GM18519 (cell line): ENCODE data around the gene SYNJ1.
"Not testable (repeated sequence)": the region's sequence is repeated elsewhere in the genome, so short reads cannot be mapped to it uniquely, and the experiment has no call there.

Experiments used
- ATAC-seq: cut with Tn5 transposase; IDR thresholded peaks from one replicate; pipeline ENCODE4 v1.9.1; 2021; ENCODE audit warnings: mild to moderate bottlenecking, moderate library complexity; ENCODE audit not compliant: unreplicated experiment, low FRiP score

Gene SYNJ1

GRCh38 chr21:32727687-32728455 lies at the start of gene SYNJ1:
SYNJ1 (minus strand) TSS chr21:32728013; CDS start chr21:32726895, 1,118 bp downstream.
- ATAC-seq = peak; percentile 74

- no peak for ATAC-seq
Measured at GRCh38 chr21:32777269-32777668, 49.5 kb upstream of the SYNJ1 start.

GRCh38 chr21:32776743-32777142 lies 48.9 kb upstream of the SYNJ1 start:
- ATAC-seq = no peak

GRCh38 chr21:32773048-32773344 lies 45.2 kb upstream of the SYNJ1 start:
- not testable (repeated sequence) for ATAC-seq

GRCh38 chr21:32772281-32773047 lies 44.7 kb upstream of the SYNJ1 start:
- no peak for ATAC-seq

GRCh38 chr21:32770871-32771523 lies 43.2 kb upstream of the SYNJ1 start:
- ATAC-seq = peak; percentile 24

GRCh38 chr21:32768530-32768929 lies 40.7 kb upstream of the SYNJ1 start:
- ATAC-seq = no peak

GRCh38 chr21:32765058-32765457 lies 37.2 kb upstream of the SYNJ1 start:
- no peak for ATAC-seq

- no peak for ATAC-seq
Measured at GRCh38 chr21:32764186-32764585, 36.4 kb upstream of the SYNJ1 start.

- ATAC-seq = no peak
Measured at GRCh38 chr21:32757804-32758203, 30.0 kb upstream of the SYNJ1 start.

- ATAC-seq = no peak
Measured at GRCh38 chr21:32756096-32756495, 28.3 kb upstream of the SYNJ1 start.

GRCh38 chr21:32753818-32754585 lies 26.2 kb upstream of the SYNJ1 start:
- ATAC-seq = no peak

- ATAC-seq = no peak
Measured at GRCh38 chr21:32750405-32750804, 22.6 kb upstream of the SYNJ1 start.

- no peak for ATAC-seq
Measured at GRCh38 chr21:32749662-32750061, 21.8 kb upstream of the SYNJ1 start.

- ATAC-seq = no peak
Measured at GRCh38 chr21:32748529-32748928, 20.7 kb upstream of the SYNJ1 start.

- ATAC-seq = no peak
Measured at GRCh38 chr21:32747396-32747795, 19.6 kb upstream of the SYNJ1 start.

- ATAC-seq = not testable (repeated sequence)
Measured at GRCh38 chr21:32746711-32747110, 18.9 kb upstream of the SYNJ1 start.

GRCh38 chr21:32742396-32742795 lies 14.6 kb upstream of the SYNJ1 start:
- ATAC-seq = no peak

GRCh38 chr21:32741336-32741735 lies 13.5 kb upstream of the SYNJ1 start:
- ATAC-seq = no peak

GRCh38 chr21:32739946-32740345 lies 12.1 kb upstream of the SYNJ1 start:
- no peak for ATAC-seq

- not testable (repeated sequence) for ATAC-seq
Measured at GRCh38 chr21:32736083-32736482, 8.3 kb upstream of the SYNJ1 start.
